CD4-positive, alpha-beta memory T cell (primary cell): Measurements from ENCODE around the gene MT1B. TPM values are rescaled to one million over a fixed set of nuclear protein-coding genes. Genes with fewer than 3 reads are reported as not detected.

Source experiments
- CTCF ChIA-PET: fragments of 350-600 bp; sonication (Branson Sonifier 250); formaldehyde crosslinking; loops from one replicate; lab custom pipeline; 2021; ENCODE audit warnings: inconsistent platforms; ENCODE audit not compliant: partially characterized antibody; lab: Charles Lee
- POLR2A ChIA-PET: fragments of 350-600 bp; sonication (Branson Sonifier 250); formaldehyde crosslinking; loops from one replicate; lab custom pipeline; 2021; ENCODE audit not compliant: partially characterized antibody; lab: Charles Lee
- DNase-seq, 5 donors: peaks; one replicate each; pipeline versions ENCODE4 v3.0.0 to v3.0.0-alpha.2; 2020 to 2022; ENCODE audit warnings: mixed read lengths in 1 of 5
- H3K27ac ChIP-seq: one replicate; pipeline ENCODE4 v1.7.0; 2013; ENCODE audit warnings: low read depth, low read length
- H3K27me3 ChIP-seq: 2 replicates; pipeline ENCODE4 v1.7.0; 2013; ENCODE audit warnings: mild to moderate bottlenecking, low read length, moderate library complexity; ENCODE audit not compliant: insufficient read depth
- H3K36me3 ChIP-seq: 2 replicates; pipeline ENCODE4 v1.7.0; 2013; ENCODE audit warnings: mild to moderate bottlenecking, low read length, moderate library complexity; ENCODE audit not compliant: insufficient read depth
- H3K4me1 ChIP-seq: 2 replicates; pipeline ENCODE4 v1.7.0; 2013; ENCODE audit warnings: mild to moderate bottlenecking, low read length, moderate library complexity; ENCODE audit not compliant: insufficient read depth
- H3K4me3 ChIP-seq, 2 donors: one replicate each; pipeline ENCODE4 v1.7.0; 2013; ENCODE audit warnings: low read length in 2 of 2, mild to moderate bottlenecking in 1 of 2
- H3K9me3 ChIP-seq, 2 donors: one replicate each; pipeline ENCODE4 v1.7.0; 2013; ENCODE audit warnings: low read length in 2 of 2, control low read depth in 1 of 2; ENCODE audit not compliant: control insufficient read depth in 1 of 2
- H3K27ac Mint-ChIP-seq, 7 donors: one replicate each; pipeline ENCODE4 v1.8.0; 2020 to 2021; ENCODE audit warnings: mixed read lengths in 7 of 7, mild to moderate bottlenecking in 6 of 7, inconsistent platforms in 3 of 7, moderate library complexity in 3 of 7
- H3K27me3 Mint-ChIP-seq, 2 donors: one replicate each; pipeline ENCODE4 v1.8.0; 2020 to 2021; ENCODE audit warnings: mixed read lengths in 2 of 2
- H3K36me3 Mint-ChIP-seq, 2 donors: one replicate each; pipeline ENCODE4 v1.8.0; 2020 to 2021; ENCODE audit warnings: mixed read lengths in 2 of 2, inconsistent platforms in 1 of 2, mild to moderate bottlenecking in 1 of 2
- H3K4me1 Mint-ChIP-seq, 4 donors: one replicate each; pipeline ENCODE4 v1.8.0; 2020 to 2021; ENCODE audit warnings: mixed read lengths in 4 of 4, mild to moderate bottlenecking in 1 of 4
- H3K4me3 Mint-ChIP-seq, 8 donors: one replicate each; pipeline ENCODE4 v1.8.0; 2020 to 2021; ENCODE audit warnings: mixed read lengths in 8 of 8, mild to moderate bottlenecking in 7 of 8, moderate library complexity in 6 of 8, inconsistent platforms in 3 of 8
- H3K9me3 Mint-ChIP-seq, 8 donors: one replicate each; pipeline ENCODE4 v1.8.0; 2020 to 2021; ENCODE audit warnings: mixed read lengths in 8 of 8, mild to moderate bottlenecking in 5 of 8, inconsistent platforms in 3 of 8, moderate library complexity in 1 of 8
- intact Hi-C: fragments of 100-400 bp; cut with micrococcal nuclease; formaldehyde crosslinking; loops from one replicate; pipeline ENCODE4 v1.15.1; 2023
- polyA plus RNA-seq, 2 donors: library from polyadenylated mRNA; unstranded; fragments of 300-500 nt; fragmentation: Illumina TruSeq; gene quantifications; one replicate each; pipeline ENCODE4 v1.2.3, GENCODE V29; 2021
- total RNA-seq, 2 experiments: library from RNA; stranded (reverse); gene quantifications; one replicate each; pipeline ENCODE4 v1.2.3, GENCODE V29; 2021

The MT1B gene
- total and polyA plus RNA-seq, 4 experiments from 2014 or later, result not detected

- DNase-seq, result no peak
- Histone ChIP-seq H3K27ac (no peak overlapping the region), H3K4me1 (peaks cover 26% of the 10 kb centered on the region), H3K36me3 (no peaks in the 10 kb centered on the region), H3K9me3 (no peaks in the 10 kb centered on the region), H3K4me3 (no peak overlapping the region), H3K27me3 (peaks cover 41% of the 10 kb centered on the region)
- ChIA-PET CTCF (interaction anchor here (0.9 kb wide), 1 partner anchor 26 kb away, joined by 3 read pairs; no protein-coding TSS in a partner anchor), POLR2A (interaction anchor here (0.6 to 1.5 kb wide), 3 partner anchors 12 to 301 kb away, joined by 3 read pairs; no protein-coding TSS in a partner anchor)
- Mint-ChIP-seq H3K36me3 (no peaks in the 10 kb centered on the region), H3K27ac (no peak overlapping the region), H3K4me3 (no peak overlapping the region), H3K4me1 (peaks cover 15 to 35% (median 22%) of the 10 kb centered on the region in 4 donors), H3K9me3 (no peaks in the 10 kb centered on the region), H3K27me3 (peaks cover 30 to 63% of the 10 kb centered on the region in 2 donors)
- intact Hi-C loops, result no loop called here
Observed at GRCh38 chr16:56630134-56630533, 21.6 kb upstream of the MT1B start.

DNA sequence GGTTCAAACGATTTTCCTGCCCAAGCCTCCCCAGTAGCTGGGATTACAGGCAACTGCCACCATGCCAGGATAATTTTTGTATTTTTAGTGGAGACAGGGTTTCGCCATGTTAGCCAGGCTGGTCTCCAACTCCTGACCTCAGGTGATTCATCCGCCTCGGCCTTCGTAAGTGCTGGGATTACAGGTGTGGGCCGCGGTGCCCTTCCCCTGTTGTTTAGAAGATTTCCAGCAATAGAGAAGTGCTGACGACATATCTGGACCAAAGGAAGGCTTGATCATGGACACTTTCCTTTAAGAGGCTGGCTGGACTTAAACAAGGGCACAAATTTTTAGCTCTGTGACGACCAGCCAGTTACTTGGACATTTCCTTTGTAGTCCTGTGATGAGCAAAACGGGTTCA is 20.5 kb upstream of the MT1B start:
- intact Hi-C loops, result no loop called here
- Mint-ChIP-seq H3K36me3 (no peaks in the 10 kb centered on the region), H3K27me3 (peaks cover 37 to 63% of the 10 kb centered on the region in 2 donors), H3K4me1 (peaks cover 10 to 35% (median 19%) of the 10 kb centered on the region in 4 donors), H3K27ac (no peak overlapping the region), H3K4me3 (peak overlapping the region in 2 of 8 donors; percentile 55 to 82), H3K9me3 (no peaks in the 10 kb centered on the region)
- DNase-seq, result no peak
- H3K9me3 ChIP-seq, result no peaks in the 10 kb centered on the region
- H3K4me3 ChIP-seq, result no peak overlapping the region
- CTCF ChIA-PET, result interaction anchor here (0.9 kb wide), 1 partner anchor 27 kb away, joined by 3 read pairs; no protein-coding TSS in a partner anchor
- H3K4me1 ChIP-seq, result peaks cover 26% of the 10 kb centered on the region
- no peak overlapping the region for H3K27ac ChIP-seq
- peaks cover 37% of the 10 kb centered on the region for H3K27me3 ChIP-seq
- H3K36me3 ChIP-seq, result no peaks in the 10 kb centered on the region
- POLR2A ChIA-PET, result interaction anchor here (1.3 kb wide), 1 partner anchor 300 kb away, joined by 3 read pairs; no protein-coding TSS in a partner anchor

DNA sequence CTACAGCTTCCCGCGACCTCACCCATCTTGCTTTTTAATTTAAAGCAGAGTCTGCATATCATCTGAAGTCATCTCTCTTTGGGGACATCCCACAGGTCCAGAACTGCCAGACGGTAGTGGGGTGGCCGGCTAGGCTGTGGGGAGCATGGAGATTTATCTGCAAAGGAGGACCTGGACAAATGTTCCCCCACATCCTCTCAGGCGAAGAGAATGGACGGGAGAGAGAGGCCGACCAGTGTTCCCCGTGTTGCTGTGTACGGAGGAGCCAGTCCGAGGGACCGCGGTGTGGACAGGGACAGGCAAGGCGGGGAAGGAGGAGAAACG is 19.9 kb upstream of the MT1B start:
- peaks cover 9 to 41% (median 17%) of the 10 kb centered on the region in 4 donors for H3K4me1 Mint-ChIP-seq
- H3K27me3 Mint-ChIP-seq, result peaks cover 42 to 67% of the 10 kb centered on the region in 2 donors
- no peaks in the 10 kb centered on the region for H3K9me3 ChIP-seq
- H3K9me3 Mint-ChIP-seq, result no peaks in the 10 kb centered on the region
- ChIA-PET POLR2A (no interaction called here), CTCF (no interaction called here)
- no peak overlapping the region for H3K4me3 ChIP-seq
- peaks cover 24% of the 10 kb centered on the region for H3K4me1 ChIP-seq
- no peak for DNase-seq
- H3K27ac ChIP-seq, result no peak overlapping the region
- peaks cover 35% of the 10 kb centered on the region for H3K27me3 ChIP-seq
- H3K36me3 ChIP-seq, result no peaks in the 10 kb centered on the region
- intact Hi-C loops, result no loop called here
- no peak overlapping the region for H3K27ac Mint-ChIP-seq
- H3K4me3 Mint-ChIP-seq, result peak overlapping the region; percentile 24 to 82 (median 68)
- no peaks in the 10 kb centered on the region for H3K36me3 Mint-ChIP-seq

GRCh38 chr16:56632156-56632847 is 19.4 kb upstream of the MT1B start, which contains the start of gene MT1M:
TSS of gene MT1M (plus strand) at chr16:56632659. CDS start at chr16:56632732, 73 bp downstream.
- CTCF ChIA-PET, result no interaction called here
- Histone ChIP-seq H3K4me3 (no peak within 1 kb of the TSS), H3K27me3 (peaks cover 35% of the 10 kb centered on the region), H3K27ac (no peak within 1 kb of the TSS), H3K4me1 (peaks cover 24% of the 10 kb centered on the region), H3K9me3 (no peaks in the 10 kb centered on the region), H3K36me3 (no peaks in the 10 kb centered on the region)
- H3K4me1 Mint-ChIP-seq, result peaks cover 9 to 46% (median 18%) of the 10 kb centered on the region in 4 donors
- no peak within 1 kb of the TSS for H3K27ac Mint-ChIP-seq
- peaks cover 47 to 68% of the 10 kb centered on the region in 2 donors for H3K27me3 Mint-ChIP-seq
- H3K9me3 Mint-ChIP-seq, result no peaks in the 10 kb centered on the region
- H3K36me3 Mint-ChIP-seq, result no peaks in the 10 kb centered on the region
- POLR2A ChIA-PET, result no interaction called here
- peak within 1 kb of the TSS; percentile 55 to 82 (median 70) for H3K4me3 Mint-ChIP-seq
- DNase-seq, result no peak
- intact Hi-C loops, result no loop called here

DNA sequence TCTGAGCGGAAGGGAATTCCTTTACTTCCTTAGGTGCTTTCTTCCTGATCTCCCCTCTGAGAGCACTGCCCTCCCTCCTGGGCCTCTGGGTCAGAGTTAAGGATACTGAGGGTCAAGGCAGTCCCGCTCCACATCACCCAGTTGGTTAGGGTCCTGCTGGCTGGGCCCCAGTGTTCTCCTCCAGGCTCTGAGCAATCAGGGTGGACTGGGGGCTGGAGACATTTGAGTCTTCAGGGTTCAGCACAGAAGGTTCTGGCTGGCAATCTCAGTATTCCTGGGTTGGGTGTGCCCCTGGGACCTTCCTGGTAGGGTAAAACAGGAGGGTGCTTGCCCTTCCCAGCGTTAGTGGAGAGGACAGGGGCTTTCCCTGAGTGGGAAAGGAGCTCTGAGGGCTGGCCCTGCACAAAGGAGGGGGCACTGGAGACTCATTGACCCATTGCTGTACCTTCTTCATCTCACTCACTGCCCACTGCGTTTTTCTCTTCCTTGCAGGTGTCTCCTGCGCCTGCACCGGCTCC is 18.8 kb upstream of the MT1B start:
- peaks cover 26% of the 10 kb centered on the region for H3K4me1 ChIP-seq
- H3K9me3 ChIP-seq, result no peaks in the 10 kb centered on the region
- no peak overlapping the region for H3K27ac ChIP-seq
- peak overlapping the region in 7 of 8 donors; percentile 17 to 71 (median 55) for H3K4me3 Mint-ChIP-seq
- H3K27me3 ChIP-seq, result peaks cover 40% of the 10 kb centered on the region
- intact Hi-C loops, result no loop called here
- peaks cover 12 to 52% (median 21%) of the 10 kb centered on the region in 4 donors for H3K4me1 Mint-ChIP-seq
- DNase-seq, result no peak
- no peaks in the 10 kb centered on the region for H3K36me3 Mint-ChIP-seq
- ChIA-PET POLR2A (no interaction called here), CTCF (interaction anchor here (0.9 to 1.2 kb wide), 2 partner anchors 9 to 11 kb away, joined by 3 read pairs; no protein-coding TSS in a partner anchor)
- H3K9me3 Mint-ChIP-seq, result no peaks in the 10 kb centered on the region
- H3K27ac Mint-ChIP-seq, result no peak overlapping the region
- peaks cover 51 to 74% of the 10 kb centered on the region in 2 donors for H3K27me3 Mint-ChIP-seq
- H3K4me3 ChIP-seq, result no peak overlapping the region
- H3K36me3 ChIP-seq, result no peaks in the 10 kb centered on the region

DNA sequence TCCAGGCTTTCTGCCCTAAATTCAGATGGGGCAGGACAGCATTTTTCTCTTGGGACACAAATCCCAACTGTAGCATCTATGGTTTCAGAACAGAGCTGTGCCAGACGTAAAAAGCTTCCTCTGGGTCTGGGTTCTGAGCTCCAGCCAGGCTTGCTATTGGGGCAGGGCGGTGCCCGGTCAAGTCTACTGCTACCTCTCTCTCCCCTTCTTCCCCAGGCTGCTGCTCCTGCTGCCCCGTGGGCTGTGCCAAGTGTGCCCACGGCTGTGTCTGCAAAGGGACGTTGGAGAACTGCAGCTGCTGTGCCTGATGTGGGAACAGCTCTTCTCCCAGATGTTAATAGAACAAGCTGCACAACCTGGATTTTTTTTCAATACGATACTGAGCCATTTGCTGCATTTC is 18.2 kb upstream of the MT1B start:
- intact Hi-C loops, result no loop called here
- Mint-ChIP-seq H3K4me1 (peaks cover 14 to 55% (median 24%) of the 10 kb centered on the region in 4 donors), H3K36me3 (no peaks in the 10 kb centered on the region), H3K4me3 (peak overlapping the region in 2 of 8 donors; percentile 15 to 46), H3K27ac (peak overlapping the region in 1 of 7 donors; percentile 19), H3K27me3 (peaks cover 55 to 75% of the 10 kb centered on the region in 2 donors), H3K9me3 (no peaks in the 10 kb centered on the region)
- H3K4me3 ChIP-seq, result no peak overlapping the region
- peaks cover 27% of the 10 kb centered on the region for H3K4me1 ChIP-seq
- H3K27ac ChIP-seq, result no peak overlapping the region
- POLR2A ChIA-PET, result interaction anchor here (1.3 kb wide), 1 partner anchor 24 kb away, joined by 4 read pairs; the partner anchor contains the start of gene MT1F
- H3K36me3 ChIP-seq, result no peaks in the 10 kb centered on the region
- H3K9me3 ChIP-seq, result no peaks in the 10 kb centered on the region
- DNase-seq, result no peak
- CTCF ChIA-PET, result interaction anchor here (0.9 to 1.2 kb wide), 2 partner anchors 9 to 10 kb away, joined by 3 read pairs; no protein-coding TSS in a partner anchor
- H3K27me3 ChIP-seq, result peaks cover 46% of the 10 kb centered on the region
